ENCODE measurements around the gene FBXL7.

DNA sequence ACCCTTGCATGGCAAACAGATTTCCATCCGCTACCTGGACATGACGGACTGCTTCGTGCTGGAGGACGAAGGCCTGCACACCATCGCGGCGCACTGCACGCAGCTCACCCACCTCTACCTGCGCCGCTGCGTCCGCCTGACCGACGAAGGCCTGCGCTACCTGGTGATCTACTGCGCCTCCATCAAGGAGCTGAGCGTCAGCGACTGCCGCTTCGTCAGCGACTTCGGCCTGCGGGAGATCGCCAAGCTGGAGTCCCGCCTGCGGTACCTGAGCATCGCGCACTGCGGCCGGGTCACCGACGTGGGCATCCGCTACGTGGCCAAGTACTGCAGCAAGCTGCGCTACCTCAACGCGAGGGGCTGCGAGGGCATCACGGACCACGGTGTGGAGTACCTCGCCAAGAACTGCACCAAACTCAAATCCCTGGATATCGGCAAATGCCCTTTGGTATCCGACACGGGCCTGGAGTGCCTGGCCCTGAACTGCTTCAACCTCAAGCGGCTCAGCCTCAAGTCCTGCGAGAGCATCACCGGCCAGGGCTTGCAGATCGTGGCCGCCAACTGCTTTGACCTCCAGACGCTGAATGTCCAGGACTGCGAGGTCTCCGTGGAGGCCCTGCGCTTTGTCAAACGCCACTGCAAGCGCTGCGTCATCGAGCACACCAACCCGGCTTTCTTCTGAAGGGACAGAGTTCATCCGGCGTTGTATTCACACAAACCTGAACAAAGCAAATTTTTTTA lies 436.7 kb downstream of the FBXL7 start:
- TF ChIP-seq, protein P1, sequence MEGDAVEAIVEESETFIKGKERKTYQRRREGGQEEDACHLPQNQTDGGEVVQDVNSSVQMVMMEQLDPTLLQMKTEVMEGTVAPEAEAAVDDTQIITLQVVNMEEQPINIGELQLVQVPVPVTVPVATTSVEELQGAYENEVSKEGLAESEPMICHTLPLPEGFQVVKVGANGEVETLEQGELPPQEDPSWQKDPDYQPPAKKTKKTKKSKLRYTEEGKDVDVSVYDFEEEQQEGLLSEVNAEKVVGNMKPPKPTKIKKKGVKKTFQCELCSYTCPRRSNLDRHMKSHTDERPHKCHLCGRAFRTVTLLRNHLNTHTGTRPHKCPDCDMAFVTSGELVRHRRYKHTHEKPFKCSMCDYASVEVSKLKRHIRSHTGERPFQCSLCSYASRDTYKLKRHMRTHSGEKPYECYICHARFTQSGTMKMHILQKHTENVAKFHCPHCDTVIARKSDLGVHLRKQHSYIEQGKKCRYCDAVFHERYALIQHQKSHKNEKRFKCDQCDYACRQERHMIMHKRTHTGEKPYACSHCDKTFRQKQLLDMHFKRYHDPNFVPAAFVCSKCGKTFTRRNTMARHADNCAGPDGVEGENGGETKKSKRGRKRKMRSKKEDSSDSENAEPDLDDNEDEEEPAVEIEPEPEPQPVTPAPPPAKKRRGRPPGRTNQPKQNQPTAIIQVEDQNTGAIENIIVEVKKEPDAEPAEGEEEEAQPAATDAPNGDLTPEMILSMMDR (IDR thresholded peaks at IDR 0.05; ENCODE audit: low read length): no peak
- TF ChIP-seq EZH2 (IDR thresholded peaks at IDR 0.05; ENCODE audit: borderline replicate concordance, low read length): no peak
